Measurements from ENCODE around the gene CCDC12.

DNA sequence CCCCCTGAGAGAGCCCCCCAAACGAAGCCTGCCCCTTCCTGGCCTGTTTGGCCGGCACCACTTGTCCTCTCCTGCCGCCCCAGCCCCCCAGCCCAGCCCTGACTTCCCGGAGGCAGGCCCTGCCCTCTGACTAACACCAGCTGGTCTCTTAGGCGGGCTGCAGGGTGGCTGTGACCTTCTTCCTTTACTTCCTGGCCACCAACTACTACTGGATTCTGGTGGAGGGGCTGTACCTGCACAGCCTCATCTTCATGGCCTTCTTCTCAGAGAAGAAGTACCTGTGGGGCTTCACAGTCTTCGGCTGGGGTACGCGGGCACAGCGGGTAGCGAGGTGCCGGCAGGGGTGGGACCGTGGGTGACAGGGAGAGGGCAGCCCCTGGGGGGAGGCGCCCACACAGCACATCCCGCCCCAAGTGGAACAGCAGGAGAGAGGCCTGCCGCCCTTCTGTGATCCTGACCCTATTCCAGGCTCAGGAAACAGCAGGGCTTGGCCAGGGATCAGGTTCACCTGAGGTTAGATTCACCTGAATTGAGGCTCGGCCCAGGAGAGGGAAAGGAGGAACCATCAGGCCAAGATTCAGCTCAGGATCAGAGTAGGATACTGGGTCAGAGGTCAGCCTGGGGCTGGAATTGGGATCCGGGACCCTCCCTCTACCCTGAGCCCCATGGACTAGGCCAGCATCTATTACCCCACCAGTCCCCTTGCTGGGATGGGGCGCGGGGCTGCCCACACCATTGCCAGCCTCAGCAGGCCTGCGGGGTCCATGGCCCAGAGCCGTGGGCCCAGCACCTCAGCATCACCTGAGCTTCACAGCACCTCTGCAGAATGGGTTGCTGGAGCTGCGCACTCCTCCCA, 77.2 kb downstream of the CCDC12 start:
- TF ChIP-seq, protein P1, sequence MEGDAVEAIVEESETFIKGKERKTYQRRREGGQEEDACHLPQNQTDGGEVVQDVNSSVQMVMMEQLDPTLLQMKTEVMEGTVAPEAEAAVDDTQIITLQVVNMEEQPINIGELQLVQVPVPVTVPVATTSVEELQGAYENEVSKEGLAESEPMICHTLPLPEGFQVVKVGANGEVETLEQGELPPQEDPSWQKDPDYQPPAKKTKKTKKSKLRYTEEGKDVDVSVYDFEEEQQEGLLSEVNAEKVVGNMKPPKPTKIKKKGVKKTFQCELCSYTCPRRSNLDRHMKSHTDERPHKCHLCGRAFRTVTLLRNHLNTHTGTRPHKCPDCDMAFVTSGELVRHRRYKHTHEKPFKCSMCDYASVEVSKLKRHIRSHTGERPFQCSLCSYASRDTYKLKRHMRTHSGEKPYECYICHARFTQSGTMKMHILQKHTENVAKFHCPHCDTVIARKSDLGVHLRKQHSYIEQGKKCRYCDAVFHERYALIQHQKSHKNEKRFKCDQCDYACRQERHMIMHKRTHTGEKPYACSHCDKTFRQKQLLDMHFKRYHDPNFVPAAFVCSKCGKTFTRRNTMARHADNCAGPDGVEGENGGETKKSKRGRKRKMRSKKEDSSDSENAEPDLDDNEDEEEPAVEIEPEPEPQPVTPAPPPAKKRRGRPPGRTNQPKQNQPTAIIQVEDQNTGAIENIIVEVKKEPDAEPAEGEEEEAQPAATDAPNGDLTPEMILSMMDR (IDR thresholded peaks at IDR 0.05): no peak
- TF ChIP-seq POLR2A (IDR thresholded peaks at IDR 0.05): no peak
